Glutamatergic neuron (in vitro differentiated cells): Measurements from ENCODE around the gene IL4. TPM values are rescaled to one million over a fixed set of nuclear protein-coding genes. Genes with fewer than 3 reads are reported as not detected.

Experiments used
- DNase-seq: peaks from one replicate; pipeline ENCODE4 v3.0.0; 2022
- H3K27ac Mint-ChIP-seq: one replicate; pipeline ENCODE4 v1.8.0; 2020; ENCODE audit warnings: mild to moderate bottlenecking, mixed read lengths, inconsistent platforms; ENCODE audit not compliant: unreplicated experiment
- H3K27me3 Mint-ChIP-seq: one replicate; pipeline ENCODE4 v1.8.0; 2020; ENCODE audit warnings: mild to moderate bottlenecking, moderate library complexity, mixed read lengths, inconsistent platforms; ENCODE audit not compliant: unreplicated experiment
- H3K36me3 Mint-ChIP-seq: one replicate; pipeline ENCODE4 v1.8.0; 2020; ENCODE audit warnings: mild to moderate bottlenecking, mixed read lengths, inconsistent platforms; ENCODE audit not compliant: unreplicated experiment
- H3K4me1 Mint-ChIP-seq: one replicate; pipeline ENCODE4 v1.8.0; 2020; ENCODE audit warnings: mild to moderate bottlenecking, low read depth, mixed read lengths, inconsistent platforms; ENCODE audit not compliant: unreplicated experiment
- H3K4me3 Mint-ChIP-seq: one replicate; pipeline ENCODE4 v1.8.0; 2020; ENCODE audit warnings: mild to moderate bottlenecking, mixed read lengths, inconsistent platforms; ENCODE audit not compliant: unreplicated experiment
- H3K9me3 Mint-ChIP-seq: one replicate; pipeline ENCODE4 v1.8.0; 2020; ENCODE audit warnings: mild to moderate bottlenecking, moderate library complexity, mixed read lengths, inconsistent platforms; ENCODE audit not compliant: unreplicated experiment
- CTCF ChIP-seq: fragments of 200-600 bp; sonication (generic); IDR thresholded peaks from one replicate; pipeline ENCODE4 v1.5.0; 2021; ENCODE audit not compliant: partially characterized antibody, unreplicated experiment
- total RNA-seq: library from RNA; stranded (reverse); fragmentation: NEBNext Ultra II Directional; extraction: Animal tissue kit (Norgen Biotek cat#: 25700); gene quantifications from one replicate; pipeline ENCODE4 v1.2.1, GENCODE V29; 2021; ENCODE audit not compliant: unreplicated experiment

Gene IL4
- total RNA-seq, 1 donor from 2014 or later = not detected

GRCh38 chr5:132692632-132692967, 18.8 kb downstream of the IL4 start:
- no peak overlapping the region for H3K27ac Mint-ChIP-seq
- no peaks in the 10 kb centered on the region for H3K9me3 Mint-ChIP-seq
- H3K4me3 Mint-ChIP-seq = no peak overlapping the region
- TF ChIP-seq CTCF = no peak
- no peaks in the 10 kb centered on the region for H3K36me3 Mint-ChIP-seq
- no peaks in the 10 kb centered on the region for H3K4me1 Mint-ChIP-seq
- H3K27me3 Mint-ChIP-seq = no peaks in the 10 kb centered on the region
- no peak for DNase-seq

DNA sequence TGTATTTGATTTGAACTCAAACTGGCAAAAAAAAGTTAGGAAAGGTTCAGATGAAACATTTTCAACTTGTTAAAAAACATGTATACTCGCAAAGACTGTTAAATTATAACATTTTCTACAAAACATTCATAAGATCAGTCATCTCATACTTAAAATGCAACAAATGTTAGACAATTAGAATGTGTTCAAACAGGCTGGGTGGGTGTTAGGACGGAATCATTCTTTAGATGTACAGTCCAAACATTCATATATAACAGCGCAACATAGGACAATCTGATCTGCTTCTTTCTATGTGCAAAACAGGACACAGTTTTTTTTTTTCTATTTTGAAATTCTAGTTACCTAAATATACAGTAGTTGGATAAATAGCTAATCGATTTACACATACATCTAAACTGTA, 22.2 kb downstream of the IL4 start:
- no peak for TF ChIP-seq CTCF
- DNase-seq = no peak
- Mint-ChIP-seq H3K27me3 (no peaks in the 10 kb centered on the region), H3K4me3 (no peak overlapping the region), H3K4me1 (no peaks in the 10 kb centered on the region), H3K36me3 (no peaks in the 10 kb centered on the region), H3K9me3 (no peaks in the 10 kb centered on the region), H3K27ac (no peak overlapping the region)

DNA sequence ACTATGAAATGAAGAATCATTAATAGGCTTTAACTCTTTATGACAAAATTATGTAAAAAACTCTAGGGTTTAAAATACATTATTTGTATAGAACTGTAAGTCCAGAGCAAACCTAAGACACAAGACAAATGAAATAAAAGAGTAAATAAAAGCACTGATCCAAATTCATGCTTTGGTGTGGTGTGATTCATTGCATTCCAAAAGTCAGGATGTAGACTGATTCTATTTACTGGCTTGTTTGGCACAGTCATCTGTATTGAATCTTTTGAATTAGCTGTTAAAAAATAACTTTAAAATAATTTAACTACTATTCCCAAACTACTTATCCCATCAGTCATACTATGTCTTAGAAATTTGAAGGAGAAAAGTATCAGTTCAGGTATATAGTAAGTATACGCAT, 31.1 kb downstream of the IL4 start:
- H3K27me3 Mint-ChIP-seq = no peaks in the 10 kb centered on the region

GRCh38 chr5:132708645-132709044, 34.9 kb downstream of the IL4 start:
- no peak for DNase-seq
- no peaks in the 10 kb centered on the region for H3K36me3 Mint-ChIP-seq
- no peaks in the 10 kb centered on the region for H3K4me1 Mint-ChIP-seq
- no peak overlapping the region for H3K27ac Mint-ChIP-seq
- TF ChIP-seq CTCF = no peak
- H3K4me3 Mint-ChIP-seq = no peak overlapping the region
- H3K9me3 Mint-ChIP-seq = peaks cover 2% of the 10 kb centered on the region
- no peaks in the 10 kb centered on the region for H3K27me3 Mint-ChIP-seq

More for the DNA sequence above, 31.1 kb downstream of the IL4 start:
- TF ChIP-seq CTCF = no peak
- H3K4me1 Mint-ChIP-seq = no peaks in the 10 kb centered on the region
- H3K27ac Mint-ChIP-seq = no peak overlapping the region
- no peaks in the 10 kb centered on the region for H3K36me3 Mint-ChIP-seq
- H3K9me3 Mint-ChIP-seq = no peaks in the 10 kb centered on the region
- no peak overlapping the region for H3K4me3 Mint-ChIP-seq
- DNase-seq = no peak

DNA sequence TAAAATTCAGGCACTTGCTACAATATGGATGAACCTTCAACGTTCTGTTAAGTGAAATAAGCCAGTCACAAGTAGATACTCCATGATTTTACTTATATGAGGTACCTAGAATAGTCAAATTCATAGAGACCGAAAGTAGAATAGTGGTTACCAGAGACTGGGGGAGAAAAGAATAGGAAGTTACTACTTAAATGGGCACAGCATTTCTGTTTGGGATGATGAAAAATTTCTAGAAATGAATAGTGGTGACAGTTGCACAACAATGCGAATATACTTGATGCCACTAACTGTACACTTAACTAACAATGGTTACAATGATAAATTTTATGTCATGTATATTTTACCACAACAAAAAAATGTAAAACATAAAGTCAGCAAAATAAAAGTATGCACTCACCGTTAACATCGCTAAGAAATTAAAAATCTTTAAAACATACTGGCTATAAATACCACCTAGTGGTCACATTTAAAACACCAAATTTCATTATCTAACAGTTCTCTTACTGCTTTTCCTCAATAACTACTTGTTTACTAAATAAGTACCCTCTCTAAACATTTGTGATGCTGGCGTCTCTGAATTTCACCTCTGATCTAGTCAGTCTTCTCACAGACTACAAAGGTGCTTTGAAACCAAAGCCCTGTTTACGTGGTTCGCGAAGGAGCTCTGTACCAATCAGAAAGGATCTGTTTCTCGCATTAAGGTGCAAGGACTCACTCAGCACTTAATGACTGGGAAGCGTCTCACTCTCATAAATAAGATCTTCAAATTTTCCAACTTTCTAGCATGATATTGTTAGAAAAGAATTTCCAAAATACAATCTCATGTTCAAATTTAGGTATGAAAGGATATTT, 40.9 kb downstream of the IL4 start:
- H3K4me3 Mint-ChIP-seq = no peak overlapping the region
- H3K36me3 Mint-ChIP-seq = no peaks in the 10 kb centered on the region
- no peaks in the 10 kb centered on the region for H3K4me1 Mint-ChIP-seq
- peak; percentile 67 for TF ChIP-seq CTCF
- peaks cover 2% of the 10 kb centered on the region for H3K9me3 Mint-ChIP-seq
- H3K27me3 Mint-ChIP-seq = peaks cover 1% of the 10 kb centered on the region
- H3K27ac Mint-ChIP-seq = no peak overlapping the region
- no peak for DNase-seq
